A549 (cell line): Measurements from ENCODE around the gene METTL17. TPM values are rescaled to one million over a fixed set of nuclear protein-coding genes. Genes with fewer than 3 reads are reported as not detected.

Experiments used
- ATAC-seq, 2 experiments: fragments of 200-7000 bp in 1 of 2; fragments of >200 bp in 1 of 2; cut with Nextera tagmentation in 1 of 2; cut with Tn5 transposase in 1 of 2; 3 replicates each; pipeline versions ENCODE4 v1.8.0 to v1.9.1; 2018 to 2020; ENCODE audit warnings: mild to moderate bottlenecking in 1 of 2, moderate library complexity in 1 of 2
- CTCF ChIA-PET: fragments of 300-600 bp; sonication (Branson Sonifier 250); formaldehyde crosslinking; extraction: SDS; loops from one replicate; lab custom pipeline; 2021; ENCODE audit warnings: antibody characterized with exemption, inconsistent platforms; lab: Yijun Ruan, JAX
- POLR2A ChIA-PET: fragments of 350-600 bp; formaldehyde crosslinking; extraction: SDS; loops from one replicate; lab custom pipeline; 2021; ENCODE audit warnings: antibody characterized with exemption, inconsistent platforms; lab: Yijun Ruan, JAX
- DNase-seq, 2 experiments: peaks; one replicate each; pipeline versions ENCODE4 v3.0.0 to v3.0.0-alpha.2; 2011 to 2016; ENCODE audit warnings: low read depth in 1 of 2, low spot score in 1 of 2
- FAIRE-seq: peaks from 2 replicates; lab custom pipeline; 2011; peaks lifted over from hg19 to GRCh38; lab: Jason Lieb, UNC
- H3K27ac ChIP-seq, 2 experiments: fragments of >200 bp; sonication (Bioruptor Twin); formaldehyde crosslinking; 3 replicates each; pipeline ENCODE4 v1.5.1; 2016 to 2017
- H3K4me1 ChIP-seq: fragments of >200 bp; sonication (Bioruptor Twin); formaldehyde crosslinking; 3 replicates; pipeline ENCODE4 v1.6.1; 2016
- H3K4me2 ChIP-seq: fragments of >200 bp; sonication (Bioruptor Twin); formaldehyde crosslinking; 3 replicates; pipeline ENCODE4 v1.6.1; 2016
- H3K4me3 ChIP-seq: fragments of >200 bp; sonication (Bioruptor Twin); formaldehyde crosslinking; 3 replicates; pipeline ENCODE4 v1.5.1; 2016
- H3K9me3 ChIP-seq: fragments of >200 bp; sonication (Bioruptor Twin); formaldehyde crosslinking; 3 replicates; pipeline ENCODE4 v1.6.1; 2016
- BCL3 ChIP-seq: fragments of >200 bp; sonication (Bioruptor Twin); formaldehyde crosslinking; IDR thresholded peaks from 3 replicates; pipeline ENCODE4 v1.6.1; 2016
- CBX2 ChIP-seq: fragments of 200-600 bp; sonication (generic); IDR thresholded peaks from 2 replicates; pipeline ENCODE4 v1.6.1; 2016; ENCODE audit warnings: low read depth, mild to moderate bottlenecking, borderline replicate concordance
- CHD2 ChIP-seq: fragments of 150-350 bp; IDR thresholded peaks from 2 replicates; pipeline ENCODE4 v1.6.1; 2014; ENCODE audit warnings: low read length; ENCODE audit not compliant: partially characterized antibody
- CHD4 ChIP-seq: fragments of 200-600 bp; sonication (generic); IDR thresholded peaks from 2 replicates; pipeline ENCODE4 v1.6.1; 2016; ENCODE audit warnings: antibody characterized with exemption, mild to moderate bottlenecking, borderline replicate concordance
- EHF ChIP-seq: fragments of 250-450 bp; sonication (Bioruptor Pico); IDR thresholded peaks from 2 replicates; pipeline ENCODE4 v1.5.0; 2020; ENCODE audit warnings: mild to moderate bottlenecking
- EHMT2 ChIP-seq: fragments of 200-600 bp; sonication (generic); IDR thresholded peaks from 2 replicates; pipeline ENCODE4 v1.6.1; 2016; ENCODE audit warnings: antibody characterized with exemption, low read depth, mild to moderate bottlenecking, moderate library complexity
- EP300 ChIP-seq, 2 experiments: fragments of >200 bp; sonication (Bioruptor Twin); formaldehyde crosslinking; IDR thresholded peaks; 2 replicates in 1 of 2; 3 replicates in 1 of 2; pipeline ENCODE4 v1.6.1; 2016 to 2017
- FOSB ChIP-seq: fragments of 250-450 bp; sonication (Bioruptor Pico); IDR thresholded peaks from 2 replicates; pipeline ENCODE4 v1.5.0; 2020; ENCODE audit warnings: mild to moderate bottlenecking, moderate library complexity
- FOXS1 ChIP-seq: fragments of 250-450 bp; sonication (Bioruptor Pico); IDR thresholded peaks from 2 replicates; pipeline ENCODE4 v1.5.0; 2020; ENCODE audit warnings: mild to moderate bottlenecking, moderate library complexity
- HDAC2 ChIP-seq: fragments of 200-600 bp; sonication (generic); IDR thresholded peaks from 2 replicates; pipeline ENCODE4 v1.6.1; 2016
- HES2 ChIP-seq: fragments of >200 bp; sonication (Bioruptor Twin); formaldehyde crosslinking; IDR thresholded peaks from 2 replicates; pipeline ENCODE4 v1.6.1; 2016
- HEYL ChIP-seq: fragments of 250-450 bp; sonication (Bioruptor Pico); IDR thresholded peaks from 2 replicates; pipeline ENCODE4 v1.8.0; 2021; ENCODE audit warnings: mild to moderate bottlenecking, moderate library complexity
- HOXA7 ChIP-seq: fragments of 250-450 bp; sonication (Bioruptor Pico); IDR thresholded peaks from 2 replicates; pipeline ENCODE4 v1.5.0; 2020; ENCODE audit warnings: mild to moderate bottlenecking, moderate library complexity
- HOXB13 ChIP-seq: fragments of 250-450 bp; sonication (Bioruptor Pico); IDR thresholded peaks from 2 replicates; pipeline ENCODE4 v1.5.0; 2020; ENCODE audit warnings: low read depth, mild to moderate bottlenecking, moderate library complexity
- HOXB5 ChIP-seq: fragments of 250-450 bp; sonication (Bioruptor Pico); IDR thresholded peaks from 2 replicates; pipeline ENCODE4 v1.5.0; 2020; ENCODE audit warnings: mild to moderate bottlenecking, moderate library complexity
- JUN ChIP-seq, 2 experiments: fragments of >200 bp; sonication (Bioruptor Twin); formaldehyde crosslinking; IDR thresholded peaks; 2 replicates in 1 of 2; 3 replicates in 1 of 2; pipeline ENCODE4 v1.6.1; 2016 to 2017
- KDM5A ChIP-seq: fragments of 200-600 bp; sonication (generic); IDR thresholded peaks from 2 replicates; pipeline ENCODE4 v1.6.1; 2016; ENCODE audit warnings: antibody characterized with exemption, mild to moderate bottlenecking
- MAFK ChIP-seq: fragments of 450-650 bp; IDR thresholded peaks from 2 replicates; pipeline ENCODE4 v1.6.1; 2014; ENCODE audit not compliant: partially characterized antibody
- MAX ChIP-seq: IDR thresholded peaks from 2 replicates; pipeline ENCODE4 v1.6.1; 2012
- PHF8 ChIP-seq: fragments of 200-600 bp; sonication (generic); IDR thresholded peaks from 2 replicates; pipeline ENCODE4 v1.6.1; 2016; ENCODE audit warnings: low read depth, mild to moderate bottlenecking, antibody characterized with exemption, moderate library complexity, borderline replicate concordance
- POLR2A ChIP-seq: IDR thresholded peaks from 2 replicates; pipeline ENCODE4 v1.6.1; 2012; ENCODE audit warnings: mild to moderate bottlenecking, low read length
- RAD21 ChIP-seq, 2 experiments: fragments of >200 bp in 1 of 2; sonication (Bioruptor Twin) in 1 of 2; formaldehyde crosslinking in 1 of 2; IDR thresholded peaks in 1 of 2; conservative IDR thresholded peaks in 1 of 2; 2 replicates in 1 of 2; 3 replicates in 1 of 2; pipeline ENCODE4 v1.6.1; 2012 to 2018; ENCODE audit warnings: inconsistent platforms in 1 of 2
- RARB ChIP-seq: fragments of 250-450 bp; sonication (Bioruptor Pico); IDR thresholded peaks from 2 replicates; pipeline ENCODE4 v1.8.0; 2021; ENCODE audit warnings: mild to moderate bottlenecking, moderate library complexity
- RCOR1 ChIP-seq: fragments of 150-350 bp; IDR thresholded peaks from 2 replicates; pipeline ENCODE4 v1.6.1; 2014; ENCODE audit warnings: antibody characterized with exemption, low read length, low read depth
- REST ChIP-seq: fragments of 200-600 bp; sonication (generic); IDR thresholded peaks from 2 replicates; pipeline ENCODE4 v1.6.1; 2016; ENCODE audit warnings: antibody characterized with exemption, mild to moderate bottlenecking, moderate library complexity
- SMC3 ChIP-seq: fragments of >200 bp; sonication (Bioruptor Twin); formaldehyde crosslinking; IDR thresholded peaks from 3 replicates; pipeline ENCODE4 v1.6.1; 2018; ENCODE audit warnings: inconsistent platforms
- TP53 ChIP-seq: fragments of 250-450 bp; sonication (Bioruptor Pico); IDR thresholded peaks from 2 replicates; pipeline ENCODE4 v1.5.0; 2021; ENCODE audit warnings: mild to moderate bottlenecking, moderate library complexity
- ZC3H11A ChIP-seq: fragments of 450-650 bp; IDR thresholded peaks from 2 replicates; pipeline ENCODE4 v1.6.1; 2014; ENCODE audit warnings: antibody characterized with exemption, mild to moderate bottlenecking
- ZNF302 ChIP-seq: fragments of 250-450 bp; sonication (Bioruptor Pico); IDR thresholded peaks from 2 replicates; pipeline ENCODE4 v1.9.0; 2021; ENCODE audit warnings: inconsistent platforms, mild to moderate bottlenecking, moderate library complexity
- WGBS: methylation state at CpG from one replicate; pipeline ENCODE4 v1.1.6; 2017; ENCODE audit errors: missing lambda C conversion rate; 5-methylcytosine and 5-hydroxymethylcytosine counted together
- polyA minus RNA-seq: library from RNA; depleted of rRNA, polyadenylated mRNA; stranded (reverse); fragments of >200 nt; gene quantifications from 2 replicates; pipeline ENCODE4 v1.2.3, GENCODE V29; 2011; rRNA and poly(A)+ RNA removed
- polyA plus RNA-seq, 4 experiments: library from polyadenylated mRNA; depleted of rRNA in 3 of 4; stranded (reverse); fragments of >200 nt; fragmentation: RNase III in 1 of 4; extraction: RNeasy Plus Mini Kit Qiagen cat#74134 plus additional on column Dnase treatment in 1 of 4; gene quantifications; 2 replicates in 3 of 4; 3 replicates in 1 of 4; pipeline ENCODE4 v1.2.3, GENCODE V29; 2011 to 2017
- TF ChIP-seq, protein P1 (sequence below): fragments of 450-650 bp; IDR thresholded peaks from 2 replicates; pipeline ENCODE4 v1.6.1; 2014; ENCODE audit warnings: antibody characterized with exemption
- TF ChIP-seq, protein P2 (sequence below): IDR thresholded peaks from 2 replicates; pipeline ENCODE4 v1.6.1; 2012; ENCODE audit warnings: low read depth, borderline replicate concordance

METTL17 gene, protein sequence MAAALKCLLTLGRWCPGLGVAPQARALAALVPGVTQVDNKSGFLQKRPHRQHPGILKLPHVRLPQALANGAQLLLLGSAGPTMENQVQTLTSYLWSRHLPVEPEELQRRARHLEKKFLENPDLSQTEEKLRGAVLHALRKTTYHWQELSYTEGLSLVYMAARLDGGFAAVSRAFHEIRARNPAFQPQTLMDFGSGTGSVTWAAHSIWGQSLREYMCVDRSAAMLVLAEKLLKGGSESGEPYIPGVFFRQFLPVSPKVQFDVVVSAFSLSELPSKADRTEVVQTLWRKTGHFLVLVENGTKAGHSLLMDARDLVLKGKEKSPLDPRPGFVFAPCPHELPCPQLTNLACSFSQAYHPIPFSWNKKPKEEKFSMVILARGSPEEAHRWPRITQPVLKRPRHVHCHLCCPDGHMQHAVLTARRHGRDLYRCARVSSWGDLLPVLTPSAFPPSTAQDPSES
- polyA plus RNA-seq (2011; rRNA removed) = 116 and 126 TPM in 2 replicates
- 104 and 119 TPM in 2 replicates for polyA plus RNA-seq (2012; cell fraction: cytosol; rRNA removed)
- 280 and 425 TPM in 2 replicates for polyA plus RNA-seq (2012; cell fraction: nucleus; rRNA removed)
- polyA plus RNA-seq (2017; fragmentation: RNase III; extraction: RNeasy Plus Mini Kit Qiagen cat#74134 plus additional on column Dnase treatment) = 81.4 to 83.1 TPM (median 81.9 TPM) in 3 replicates
- 49.6 and 50.5 TPM in 2 replicates for polyA minus RNA-seq

GRCh38 chr14:20989787-20990600, at the start of gene METTL17:
TSS of gene METTL17 (plus strand) at chr14:20989980. CDS start at chr14:20990003, 23 bp downstream.
- POLR2A ChIA-PET = interaction anchor here (0.7 kb wide), 1 partner anchor 29 kb away, joined by 4 read pairs; no protein-coding TSS in a partner anchor
- Histone ChIP-seq H3K9me3 (no peaks in the 10 kb centered on the region), H3K4me2 (peak within 1 kb of the TSS; percentile 76), H3K27ac (peak within 1 kb of the TSS; percentile 76 to 91), H3K4me3 (peak within 1 kb of the TSS; percentile 69), H3K4me1 (peaks cover 32% of the 10 kb centered on the region)
- peak; percentile 93 to 98 for DNase-seq
- CTCF ChIA-PET = interaction anchor here (1.8 to 17.7 kb wide), 2 partner anchors 15 to 18 kb away, joined by 7 to 186 read pairs; no protein-coding TSS in a partner anchor
- under 1% methylated on average over 27 of the region's 42 CpGs for WGBS
- ATAC-seq = peak; percentile 98
- FAIRE-seq = no peak
- TF ChIP-seq CBX2 (no peak), PHF8 (peak; percentile 70; the same call in 1 of the 2 replicates), BCL3 (0 out of 3 replicates have a peak, but pooled peaks have one; percentile 68), RAD21 (conservative IDR thresholded peaks at IDR 0.05 in 1 of 2, IDR thresholded peaks at IDR 0.05 in 1 of 2) (0 out of 5 replicates have a peak, but pooled peaks have one; percentile 9 to 13), CHD4 (no peak), HOXB13 (CRISPR knock-in tag) (0 out of 2 replicates have a peak, but pooled peaks have one; percentile 24), HES2 (no peak), ZC3H11A (no peak), CHD2 (peak; percentile 46), EHF (CRISPR knock-in tag) (no peak), MAX (peak; percentile 46), MAFK (no peak), POLR2A (peak; percentile 70), RCOR1 (no peak), ZNF302 (CRISPR knock-in tag) (no peak), SMC3 (no peak; the same call in 2 of the 3 replicates), EHMT2 (no peak), HOXB5 (no peak), TP53 (CRISPR knock-in tag) (no peak), RARB (CRISPR knock-in tag) (no peak), FOXS1 (CRISPR knock-in tag) (no peak), HOXA7 (no peak), JUN (IDR thresholded peaks at IDR 0.05) (peak; percentile 59 to 92; a peak in 4 of 5 replicates), HEYL (CRISPR knock-in tag) (no peak), HDAC2 (no peak), KDM5A (peak; percentile 96), REST (no peak), EP300 (IDR thresholded peaks at IDR 0.05) (no peak), FOSB (CRISPR knock-in tag) (no peak)
- TF ChIP-seq, protein P1, sequence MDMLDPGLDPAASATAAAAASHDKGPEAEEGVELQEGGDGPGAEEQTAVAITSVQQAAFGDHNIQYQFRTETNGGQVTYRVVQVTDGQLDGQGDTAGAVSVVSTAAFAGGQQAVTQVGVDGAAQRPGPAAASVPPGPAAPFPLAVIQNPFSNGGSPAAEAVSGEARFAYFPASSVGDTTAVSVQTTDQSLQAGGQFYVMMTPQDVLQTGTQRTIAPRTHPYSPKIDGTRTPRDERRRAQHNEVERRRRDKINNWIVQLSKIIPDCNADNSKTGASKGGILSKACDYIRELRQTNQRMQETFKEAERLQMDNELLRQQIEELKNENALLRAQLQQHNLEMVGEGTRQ = no peak
- TF ChIP-seq, protein P2, sequence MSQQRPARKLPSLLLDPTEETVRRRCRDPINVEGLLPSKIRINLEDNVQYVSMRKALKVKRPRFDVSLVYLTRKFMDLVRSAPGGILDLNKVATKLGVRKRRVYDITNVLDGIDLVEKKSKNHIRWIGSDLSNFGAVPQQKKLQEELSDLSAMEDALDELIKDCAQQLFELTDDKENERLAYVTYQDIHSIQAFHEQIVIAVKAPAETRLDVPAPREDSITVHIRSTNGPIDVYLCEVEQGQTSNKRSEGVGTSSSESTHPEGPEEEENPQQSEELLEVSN = peak; percentile 52; the same call in 1 of the 2 replicates
